ENCODE measurements around the gene CACNB2.

Gene CACNB2

DNA sequence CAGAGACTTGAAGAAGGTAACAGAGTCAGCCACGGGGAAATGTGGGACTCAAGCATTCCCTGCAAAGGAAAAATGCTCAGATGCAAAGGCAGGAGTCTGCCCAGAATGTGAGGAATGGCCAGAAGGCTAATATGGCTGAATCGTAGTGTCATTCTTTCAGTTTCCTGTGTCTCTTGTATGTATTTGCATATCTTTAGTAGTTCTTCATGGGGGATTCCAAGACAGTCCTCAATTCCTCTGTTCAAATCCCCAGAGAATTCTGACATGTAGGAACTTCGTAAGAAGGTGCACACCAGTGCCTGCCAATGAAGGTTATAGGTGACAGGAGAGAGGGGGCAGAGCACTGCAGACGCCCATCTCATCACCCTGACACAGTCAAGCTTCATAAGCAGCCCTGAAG is 154.4 kb downstream of the CACNB2 start:
- TF ChIP-seq ZNF274 (IDR thresholded peaks at IDR 0.05; ENCODE audit: low read depth, low read length): no peak
- H3K4me3 ChIP-seq (ENCODE audit: low read length): no peak overlapping the region

GRCh38 chr10:18297659-18298058 is 157.4 kb downstream of the CACNB2 start:
- no peak overlapping the region for H3K4me3 ChIP-seq (ENCODE audit: low read length)
- TF ChIP-seq ZNF274 (IDR thresholded peaks at IDR 0.05; ENCODE audit: low read depth, low read length): no peak

DNA sequence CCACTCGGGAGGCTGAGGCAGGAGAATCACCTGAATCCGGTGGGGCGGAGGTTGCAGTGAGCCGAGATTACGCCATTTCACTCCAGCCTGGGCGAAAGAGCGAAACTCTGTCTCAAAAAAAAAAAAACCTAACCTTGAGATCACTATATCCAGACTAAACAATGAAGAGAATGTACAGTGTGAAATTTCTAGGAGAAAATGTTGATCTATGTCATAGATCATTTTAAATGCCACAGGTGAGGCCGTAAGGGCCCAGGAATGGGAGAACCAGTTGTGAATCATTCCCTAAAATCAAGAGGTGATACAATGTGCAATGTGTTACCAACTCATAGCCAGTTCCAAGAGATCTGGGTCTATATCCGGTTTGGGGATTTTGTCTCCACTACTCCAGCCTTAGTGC is 158.0 kb downstream of the CACNB2 start:
- TF ChIP-seq ZNF274 (IDR thresholded peaks at IDR 0.05; ENCODE audit: low read depth, low read length): no peak
- H3K4me3 ChIP-seq (ENCODE audit: low read length): no peak overlapping the region

- TF ChIP-seq ZNF274 (IDR thresholded peaks at IDR 0.05; ENCODE audit: low read depth, low read length): no peak
- no peak overlapping the region for H3K4me3 ChIP-seq (ENCODE audit: low read length)
Observed at GRCh38 chr10:18303851-18304801, 163.9 kb downstream of the CACNB2 start.

- no peak for TF ChIP-seq ZNF274 (IDR thresholded peaks at IDR 0.05; ENCODE audit: low read depth, low read length)
- H3K4me3 ChIP-seq (ENCODE audit: low read length): no peak overlapping the region
Observed at GRCh38 chr10:18306031-18306430, 165.8 kb downstream of the CACNB2 start.

- H3K4me3 ChIP-seq (ENCODE audit: low read length): no peak overlapping the region
- no peak for TF ChIP-seq ZNF274 (IDR thresholded peaks at IDR 0.05; ENCODE audit: low read depth, low read length)
Observed at GRCh38 chr10:18308600-18308999, 168.4 kb downstream of the CACNB2 start.

- no peak for TF ChIP-seq ZNF274 (IDR thresholded peaks at IDR 0.05; ENCODE audit: low read depth, low read length)
- no peak overlapping the region for H3K4me3 ChIP-seq (ENCODE audit: low read length)
Observed at GRCh38 chr10:18310761-18311160, 170.5 kb downstream of the CACNB2 start.

DNA sequence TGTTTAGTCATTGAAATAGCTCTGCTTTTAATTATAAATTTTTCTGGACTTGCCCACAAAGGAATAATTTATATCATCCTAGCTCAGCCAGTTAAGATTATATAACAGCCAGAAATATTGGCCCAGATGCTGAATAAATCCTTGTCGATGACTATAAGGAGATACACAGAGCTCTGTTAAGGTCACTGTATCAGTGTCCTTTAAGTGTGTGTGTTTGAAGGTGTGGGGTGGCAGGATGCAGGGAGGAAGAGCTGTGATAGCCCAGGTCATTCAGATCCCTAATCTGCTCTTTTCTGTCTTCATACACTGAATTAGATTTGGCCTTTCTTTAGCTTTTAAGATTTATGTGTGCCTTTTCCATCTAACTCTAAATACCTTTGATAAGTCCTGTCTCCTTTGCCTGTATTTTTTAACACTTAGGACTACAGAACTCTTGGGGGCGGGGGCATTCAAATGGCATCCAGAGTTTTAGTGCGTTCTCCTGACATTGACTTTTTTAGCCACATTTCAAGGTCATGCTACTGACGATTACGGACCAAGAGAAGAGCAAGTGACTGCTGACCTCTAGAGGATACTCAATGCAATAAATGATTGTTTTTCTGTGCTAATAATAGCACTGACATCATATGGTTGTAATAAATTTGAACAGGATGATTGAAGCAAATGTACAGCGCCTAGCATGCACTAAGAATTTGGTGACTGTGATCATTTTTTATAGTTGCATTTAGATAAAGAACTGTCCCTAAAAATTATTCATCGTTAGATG is 172.3 kb downstream of the CACNB2 start:
- no peak for TF ChIP-seq ZNF274 (IDR thresholded peaks at IDR 0.05; ENCODE audit: low read depth, low read length)
- no peak overlapping the region for H3K4me3 ChIP-seq (ENCODE audit: low read length)

DNA sequence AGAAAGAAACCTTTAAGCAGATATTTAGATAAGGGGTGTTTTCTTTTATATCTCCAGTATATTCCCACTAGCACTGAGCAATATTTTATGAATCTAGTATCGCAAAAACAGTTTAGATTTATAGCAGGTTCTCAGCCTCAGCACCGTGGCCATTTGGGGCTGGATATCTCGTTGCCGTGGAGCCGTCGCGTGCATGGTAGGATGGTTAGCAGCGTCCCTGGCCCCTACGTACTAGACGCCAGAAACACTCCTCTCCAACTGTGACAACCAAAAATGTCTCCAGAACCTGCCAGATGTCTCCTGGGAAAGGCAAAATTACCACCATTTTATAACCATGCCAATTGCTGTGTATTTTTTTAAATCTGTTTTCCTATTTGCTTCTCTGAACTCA is 172.9 kb downstream of the CACNB2 start:
- no peak overlapping the region for H3K4me3 ChIP-seq (ENCODE audit: low read length)
- TF ChIP-seq ZNF274 (IDR thresholded peaks at IDR 0.05; ENCODE audit: low read depth, low read length): no peak

GRCh38 chr10:18313626-18314025 is 173.4 kb downstream of the CACNB2 start:
- no peak for TF ChIP-seq ZNF274 (IDR thresholded peaks at IDR 0.05; ENCODE audit: low read depth, low read length)
- no peak overlapping the region for H3K4me3 ChIP-seq (ENCODE audit: low read length)

DNA sequence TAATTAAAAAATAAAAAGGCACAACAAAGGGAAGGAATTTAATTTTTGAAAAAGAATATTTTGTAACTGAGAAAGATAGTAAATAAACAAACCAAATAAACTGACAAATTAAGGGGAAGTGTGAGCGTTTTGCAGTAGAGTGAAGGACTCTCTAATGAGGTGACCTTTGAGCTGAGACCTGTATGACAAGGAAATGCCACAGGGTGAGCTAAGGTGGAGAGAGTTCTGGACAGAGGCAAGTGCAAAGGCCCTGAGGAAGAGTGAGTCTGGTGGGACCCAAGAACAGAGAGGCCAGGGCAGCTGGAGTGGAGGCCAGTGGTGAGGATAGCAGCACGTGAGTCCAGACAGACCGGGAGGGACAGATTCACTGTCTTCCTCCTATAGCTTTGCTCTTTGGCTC is 179.4 kb downstream of the CACNB2 start:
- no peak for TF ChIP-seq ZNF274 (IDR thresholded peaks at IDR 0.05; ENCODE audit: low read depth, low read length)
- H3K4me3 ChIP-seq (ENCODE audit: low read length): no peak overlapping the region

GRCh38 chr10:18321371-18321770 is 181.1 kb downstream of the CACNB2 start:
- TF ChIP-seq ZNF274 (IDR thresholded peaks at IDR 0.05; ENCODE audit: low read depth, low read length): no peak
- no peak overlapping the region for H3K4me3 ChIP-seq (ENCODE audit: low read length)

DNA sequence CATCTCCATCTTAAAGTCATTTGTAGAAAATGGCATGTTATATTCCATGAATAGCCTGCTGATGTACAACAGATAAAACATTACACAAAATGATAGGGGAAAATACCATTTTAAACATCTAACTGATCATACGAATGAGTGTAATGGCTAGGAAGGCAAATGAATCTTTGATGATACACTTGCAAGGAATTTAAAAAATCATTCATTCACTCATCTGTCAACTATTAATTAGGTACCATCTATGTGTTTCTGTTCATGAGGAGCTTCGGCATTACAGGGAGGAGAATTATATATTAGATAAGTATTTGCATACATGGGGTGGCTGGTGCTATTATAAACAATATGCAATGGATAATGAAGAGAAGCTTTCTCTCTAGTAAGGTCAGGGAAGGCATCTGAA is 183.7 kb downstream of the CACNB2 start:
- H3K4me3 ChIP-seq (ENCODE audit: low read length): no peak overlapping the region
- no peak for TF ChIP-seq ZNF274 (IDR thresholded peaks at IDR 0.05; ENCODE audit: low read depth, low read length)

DNA sequence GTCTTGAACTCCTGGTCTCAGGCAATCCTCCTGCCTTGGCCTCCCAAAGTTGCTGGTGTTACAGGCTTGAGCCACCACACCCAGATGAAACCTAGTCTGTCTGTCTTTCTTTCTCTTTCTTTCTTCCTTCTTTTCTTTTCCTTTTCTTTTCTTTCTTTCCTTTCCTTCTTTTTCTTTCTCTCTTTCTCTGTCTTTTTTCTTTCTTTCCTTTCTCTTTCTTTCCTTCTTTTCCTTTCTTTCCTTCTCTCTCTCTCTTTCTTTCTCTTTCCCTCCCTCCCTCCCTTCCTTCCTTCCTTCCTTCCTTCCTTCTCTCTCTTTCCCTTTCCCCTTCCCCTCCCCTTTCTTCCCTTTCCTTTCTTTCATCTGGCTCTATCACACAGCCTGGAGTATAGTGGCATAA is 185.2 kb downstream of the CACNB2 start:
- TF ChIP-seq ZNF274 (IDR thresholded peaks at IDR 0.05; ENCODE audit: low read depth, low read length): no peak
- no peak overlapping the region for H3K4me3 ChIP-seq (ENCODE audit: low read length)
